CD4-positive, alpha-beta T cell (primary cell): ENCODE data around the gene CLDN19. TPM values are rescaled to one million over a fixed set of nuclear protein-coding genes. Genes with fewer than 3 reads are reported as not detected.

Source experiments
- ATAC-seq: fragments of 200-7000 bp; cut with Tn5 transposase; one replicate; pipeline ENCODE4 v1.10.0; 2022; ENCODE audit warnings: mild to moderate bottlenecking; ENCODE audit not compliant: poor library complexity
- CTCF ChIA-PET: fragments of 350-600 bp; sonication (Branson Sonifier 250); formaldehyde crosslinking; loops from one replicate; lab custom pipeline; 2021; ENCODE audit warnings: antibody characterized with exemption, inconsistent platforms; lab: Charles Lee
- POLR2A ChIA-PET: fragments of 350-600 bp; sonication (Branson Sonifier 250); formaldehyde crosslinking; loops from one replicate; lab custom pipeline; 2021; ENCODE audit warnings: antibody characterized with exemption, inconsistent platforms; lab: Charles Lee
- DNase-seq, 14 experiments: peaks; one replicate each; pipeline ENCODE4 v3.0.0-alpha.2; 2013 to 2020; ENCODE audit warnings: mixed read lengths in 2 of 14
- H3K27ac ChIP-seq, 2 donors: one replicate each; pipeline versions ENCODE4 v1.5.1 to v1.7.0; 2013; ENCODE audit warnings: low read length in 2 of 2, low read depth in 1 of 2, mild to moderate bottlenecking in 1 of 2
- H3K27me3 ChIP-seq, 2 experiments: 1 replicate in 1 of 2; 2 replicates in 1 of 2; pipeline versions ENCODE4 v1.6.1 to v1.7.0; 2013; ENCODE audit warnings: low read length in 2 of 2, control low read depth in 1 of 2, mild to moderate bottlenecking in 1 of 2, moderate library complexity in 1 of 2; ENCODE audit not compliant: insufficient read depth in 2 of 2, control insufficient read depth in 1 of 2
- H3K36me3 ChIP-seq: one replicate; pipeline ENCODE4 v1.6.1; 2013; ENCODE audit warnings: low read length, control low read depth; ENCODE audit not compliant: insufficient read depth
- H3K4me1 ChIP-seq: one replicate; pipeline ENCODE4 v1.6.1; 2013; ENCODE audit warnings: low read length, control low read depth; ENCODE audit not compliant: insufficient read depth
- H3K4me3 ChIP-seq: one replicate; pipeline ENCODE4 v1.5.1; 2013; ENCODE audit warnings: mild to moderate bottlenecking, low read length, moderate library complexity
- H3K9me3 ChIP-seq, 2 experiments: 1 replicate in 1 of 2; 2 replicates in 1 of 2; pipeline versions ENCODE4 v1.6.1 to v1.7.0; 2013; ENCODE audit warnings: low read length in 2 of 2, mild to moderate bottlenecking in 2 of 2, control low read depth in 1 of 2, moderate library complexity in 1 of 2; ENCODE audit not compliant: control insufficient read depth in 1 of 2, insufficient read depth in 1 of 2
- H3K27ac Mint-ChIP-seq: one replicate; pipeline ENCODE4 v1.8.0; 2020; ENCODE audit warnings: mixed read lengths
- H3K27me3 Mint-ChIP-seq: one replicate; pipeline ENCODE4 v1.8.0; 2021; ENCODE audit warnings: mixed read lengths
- H3K36me3 Mint-ChIP-seq: one replicate; pipeline ENCODE4 v1.8.0; 2021; ENCODE audit warnings: low read depth, mixed read lengths
- H3K4me1 Mint-ChIP-seq: one replicate; pipeline ENCODE4 v1.8.0; 2021; ENCODE audit warnings: low read depth, mixed read lengths
- H3K4me3 Mint-ChIP-seq: one replicate; pipeline ENCODE4 v1.8.0; 2020; ENCODE audit warnings: mild to moderate bottlenecking, mixed read lengths
- H3K9me3 Mint-ChIP-seq: one replicate; pipeline ENCODE4 v1.8.0; 2020; ENCODE audit warnings: mixed read lengths
- intact Hi-C, 2 experiments: fragments of 100-400 bp; cut with DNase I in 1 of 2; cut with micrococcal nuclease in 1 of 2; formaldehyde crosslinking; loops; one replicate each; pipeline versions ENCODE4 v1.15.1 to v1.9.0; 2023 to 2025; cut with DNase I, micrococcal nuclease
- total RNA-seq, 174 experiments: library from RNA in 2 of 174; stranded (reverse) in 2 of 174; gene quantifications; one replicate each; pipeline ENCODE4 v1.2.3 and lab custom pipeline; 2021 to 2026
- TF ChIP-seq, protein P1 (sequence below): fragments of 200-600 bp; IDR thresholded peaks from one replicate; pipeline ENCODE4 v1.8.0; 2022; ENCODE audit warnings: antibody characterized with exemption, mild to moderate bottlenecking

Gene CLDN19
- total RNA-seq, 2 experiments from 2014 or later: not detected

DNA sequence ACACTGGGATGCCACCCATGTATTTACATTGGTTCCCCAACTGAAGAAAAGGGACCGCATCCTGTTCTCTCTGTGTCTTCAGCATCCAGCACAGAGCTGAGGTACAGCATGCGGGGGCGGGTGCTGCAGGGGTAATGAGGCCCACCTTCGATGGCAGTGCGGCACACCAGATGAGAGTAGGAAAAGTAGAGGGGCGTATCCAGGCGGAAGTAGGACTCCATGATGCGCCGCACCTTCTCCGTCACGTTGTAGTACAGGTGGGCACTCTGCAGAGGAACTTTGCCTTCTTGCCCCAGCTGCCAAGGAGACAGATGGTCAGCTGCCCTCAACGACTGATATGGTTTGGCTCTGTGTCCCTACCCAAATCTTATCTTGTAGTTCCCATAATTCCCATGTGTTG is 10.0 kb upstream of the CLDN19 start:
- CTCF ChIA-PET: no interaction called here
- H3K27ac ChIP-seq: no peak overlapping the region
- Mint-ChIP-seq H3K4me3 (no peak overlapping the region), H3K36me3 (peaks cover 87% of the 10 kb centered on the region), H3K27ac (no peak overlapping the region), H3K27me3 (no peaks in the 10 kb centered on the region), H3K4me1 (no peaks in the 10 kb centered on the region), H3K9me3 (no peaks in the 10 kb centered on the region)
- intact Hi-C loops: no loop called here
- DNase-seq (no peak), ATAC-seq (no peak)
- H3K36me3 ChIP-seq: peaks cover 68% of the 10 kb centered on the region
- no peaks in the 10 kb centered on the region for H3K4me1 ChIP-seq
- POLR2A ChIA-PET: interaction anchor here (0.6 kb wide), 1 partner anchor 17 kb away, joined by 3 read pairs; the partner anchor contains the start of genes C1orf50 and P3H1
- no peaks in the 10 kb centered on the region for H3K27me3 ChIP-seq
- TF ChIP-seq, protein P1, sequence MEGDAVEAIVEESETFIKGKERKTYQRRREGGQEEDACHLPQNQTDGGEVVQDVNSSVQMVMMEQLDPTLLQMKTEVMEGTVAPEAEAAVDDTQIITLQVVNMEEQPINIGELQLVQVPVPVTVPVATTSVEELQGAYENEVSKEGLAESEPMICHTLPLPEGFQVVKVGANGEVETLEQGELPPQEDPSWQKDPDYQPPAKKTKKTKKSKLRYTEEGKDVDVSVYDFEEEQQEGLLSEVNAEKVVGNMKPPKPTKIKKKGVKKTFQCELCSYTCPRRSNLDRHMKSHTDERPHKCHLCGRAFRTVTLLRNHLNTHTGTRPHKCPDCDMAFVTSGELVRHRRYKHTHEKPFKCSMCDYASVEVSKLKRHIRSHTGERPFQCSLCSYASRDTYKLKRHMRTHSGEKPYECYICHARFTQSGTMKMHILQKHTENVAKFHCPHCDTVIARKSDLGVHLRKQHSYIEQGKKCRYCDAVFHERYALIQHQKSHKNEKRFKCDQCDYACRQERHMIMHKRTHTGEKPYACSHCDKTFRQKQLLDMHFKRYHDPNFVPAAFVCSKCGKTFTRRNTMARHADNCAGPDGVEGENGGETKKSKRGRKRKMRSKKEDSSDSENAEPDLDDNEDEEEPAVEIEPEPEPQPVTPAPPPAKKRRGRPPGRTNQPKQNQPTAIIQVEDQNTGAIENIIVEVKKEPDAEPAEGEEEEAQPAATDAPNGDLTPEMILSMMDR: no peak
- no peaks in the 10 kb centered on the region for H3K9me3 ChIP-seq
- no peak overlapping the region for H3K4me3 ChIP-seq

DNA sequence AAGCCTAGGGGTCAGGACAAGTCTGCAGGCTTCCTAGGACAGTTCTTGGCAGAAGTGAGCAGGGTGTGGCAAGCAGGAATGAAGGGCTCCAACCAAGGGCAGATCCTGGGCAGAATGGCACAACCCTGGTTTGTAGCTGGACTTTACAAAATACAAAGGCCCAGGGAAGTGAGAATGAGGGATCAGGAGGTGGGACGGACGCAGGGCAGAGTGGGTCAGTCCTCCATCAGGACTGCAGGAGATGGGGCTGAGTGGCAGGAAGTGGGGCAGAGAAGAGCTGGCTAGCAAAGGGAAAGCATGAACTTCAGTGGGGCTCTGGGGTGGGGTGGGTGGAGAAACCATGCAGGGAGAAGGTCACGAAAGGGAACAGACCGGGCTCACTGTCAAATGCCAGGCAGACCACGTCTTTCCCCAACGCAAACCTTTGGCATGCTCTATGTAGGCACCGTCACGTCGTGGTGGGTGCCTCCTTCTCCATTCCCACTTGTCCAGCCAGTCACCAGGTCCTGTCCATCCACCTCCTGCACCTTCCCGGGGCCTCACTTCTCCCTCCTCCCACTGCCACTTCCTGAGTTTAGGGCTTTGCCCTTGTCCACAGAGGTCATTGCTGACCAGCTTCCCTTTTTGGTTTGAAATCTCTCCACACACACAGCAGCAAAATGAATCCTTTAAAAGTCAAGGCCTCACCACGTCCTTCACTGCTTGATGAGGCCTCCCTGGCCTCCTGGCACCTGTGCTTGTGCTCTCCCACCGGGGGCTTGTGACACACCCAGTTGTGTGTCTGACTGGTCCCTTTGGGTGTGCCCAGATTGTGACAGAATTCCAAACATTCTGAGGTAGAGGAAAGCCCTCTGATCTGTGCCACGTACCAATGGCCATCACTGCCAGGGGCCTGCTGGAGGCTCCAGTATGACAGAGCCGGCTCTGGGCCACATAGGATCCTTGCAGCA is 8.7 kb upstream of the CLDN19 start:
- CTCF ChIA-PET: no interaction called here
- TF ChIP-seq, protein P1: no peak
- Mint-ChIP-seq H3K27ac (no peak overlapping the region), H3K27me3 (no peaks in the 10 kb centered on the region), H3K4me3 (no peak overlapping the region), H3K9me3 (no peaks in the 10 kb centered on the region), H3K36me3 (peaks cover 76% of the 10 kb centered on the region), H3K4me1 (no peaks in the 10 kb centered on the region)
- Histone ChIP-seq H3K36me3 (peaks cover 55% of the 10 kb centered on the region), H3K4me3 (no peak overlapping the region), H3K27ac (no peak overlapping the region), H3K27me3 (no peaks in the 10 kb centered on the region), H3K9me3 (no peaks in the 10 kb centered on the region), H3K4me1 (no peaks in the 10 kb centered on the region)
- no peak for DNase-seq
- POLR2A ChIA-PET: no interaction called here
- ATAC-seq: no peak
- intact Hi-C loops: loop anchor here in 1 of 2 experiments (2.0 to 5.0 kb wide), 3 partner anchors 406 to 601 kb away; no protein-coding TSS in a partner anchor

DNA sequence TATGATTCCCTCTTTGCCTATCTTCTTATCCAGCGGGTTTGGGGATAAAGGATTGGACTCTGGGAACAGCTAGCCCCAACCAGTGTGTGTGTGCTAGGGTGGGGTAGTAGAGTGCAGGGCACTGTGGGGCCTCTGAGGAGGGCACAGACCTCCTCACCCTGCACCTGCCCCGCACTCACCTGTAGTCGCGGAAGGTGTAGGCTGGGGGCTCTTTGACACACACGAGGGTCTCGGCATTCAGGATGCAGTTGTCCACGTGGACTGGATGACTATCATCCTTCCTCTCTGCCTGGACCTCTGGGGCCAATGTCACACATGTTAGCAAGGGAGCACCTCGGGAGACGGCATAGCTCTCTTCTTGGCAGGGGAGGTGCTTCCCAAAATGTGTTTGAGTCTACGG is 8.0 kb upstream of the CLDN19 start:
- Histone ChIP-seq H3K9me3 (no peaks in the 10 kb centered on the region), H3K4me3 (no peak overlapping the region), H3K36me3 (peaks cover 55% of the 10 kb centered on the region), H3K27ac (no peak overlapping the region), H3K4me1 (no peaks in the 10 kb centered on the region), H3K27me3 (no peaks in the 10 kb centered on the region)
- Mint-ChIP-seq H3K27me3 (no peaks in the 10 kb centered on the region), H3K36me3 (peaks cover 69% of the 10 kb centered on the region), H3K9me3 (no peaks in the 10 kb centered on the region), H3K27ac (no peak overlapping the region), H3K4me3 (no peak overlapping the region), H3K4me1 (no peaks in the 10 kb centered on the region)
- TF ChIP-seq, protein P1: no peak
- DNase-seq (no peak), ATAC-seq (no peak)
- ChIA-PET POLR2A (no interaction called here), CTCF (interaction anchor here (1.2 to 2.4 kb wide), 2 partner anchors 104 to 170 kb away, joined by 3 to 6 read pairs; no protein-coding TSS in a partner anchor)
- intact Hi-C loops: loop anchor here in 1 of 2 experiments (2.0 to 5.0 kb wide), 3 partner anchors 406 to 601 kb away; no protein-coding TSS in a partner anchor
